Lung (tissue), 12 donors: ENCODE measurements around the gene RBM33. TPM values are rescaled to one million over a fixed set of nuclear protein-coding genes. Genes with fewer than 3 reads are reported as not detected.

Source experiments
- ATAC-seq: fragments of 200-7000 bp; cut with Tn5 transposase; one replicate; pipeline ENCODE4 v1.9.1; 2020; ENCODE audit warnings: moderate number of reproducible peaks; ENCODE audit not compliant: insufficient read depth, low FRiP score
- DNase-seq, 3 donors: peaks; one replicate each; pipeline ENCODE4 v3.0.0-alpha.2; 2013 to 2017
- H3K27ac ChIP-seq, 2 donors: one replicate each; pipeline ENCODE4 v1.5.1; 2013; ENCODE audit warnings: mild to moderate bottlenecking in 2 of 2, moderate library complexity in 2 of 2, control low read depth in 1 of 2, inconsistent platforms in 1 of 2, low read depth in 1 of 2, low read length in 1 of 2
- H3K27me3 ChIP-seq, 3 donors: one replicate each; pipeline ENCODE4 v1.5.1; 2013; ENCODE audit warnings: low read length in 2 of 3; ENCODE audit not compliant: control insufficient read depth in 3 of 3, insufficient read depth in 3 of 3
- H3K36me3 ChIP-seq, 4 donors: one replicate each; pipeline ENCODE4 v1.5.1; 2013; ENCODE audit warnings: low read length in 4 of 4, mild to moderate bottlenecking in 1 of 4, moderate library complexity in 1 of 4; ENCODE audit not compliant: control insufficient read depth in 4 of 4, insufficient read depth in 4 of 4
- H3K4me1 ChIP-seq, 5 donors: one replicate each; pipeline ENCODE4 v1.5.1; 2013; ENCODE audit warnings: low read length in 5 of 5, mild to moderate bottlenecking in 2 of 5, moderate library complexity in 1 of 5; ENCODE audit not compliant: control insufficient read depth in 5 of 5, insufficient read depth in 5 of 5
- H3K4me3 ChIP-seq: one replicate; pipeline ENCODE4 v1.5.1; 2013; ENCODE audit warnings: mild to moderate bottlenecking, control low read depth, moderate library complexity
- H3K9ac ChIP-seq, 2 donors: one replicate each; pipeline ENCODE4 v1.5.1; 2013; ENCODE audit warnings: low read length in 2 of 2, control low read depth in 1 of 2; ENCODE audit not compliant: insufficient read depth in 1 of 2
- H3K9me3 ChIP-seq, 4 donors: one replicate each; pipeline ENCODE4 v1.5.1; 2013; ENCODE audit warnings: low read length in 3 of 4, mild to moderate bottlenecking in 1 of 4, moderate library complexity in 1 of 4; ENCODE audit not compliant: control insufficient read depth in 4 of 4, insufficient read depth in 3 of 4
- CTCF ChIP-seq: IDR thresholded peaks from 2 replicates; pipeline ENCODE4 v1.5.1; 2012; ENCODE audit warnings: mild to moderate bottlenecking; ENCODE audit errors: control extremely low read depth, extremely low read depth
- WGBS, 2 donors: extraction: QIAGEN DNeasy Blood & Tissue Kit; methylation state at CpG; one replicate each; pipeline ENCODE4 v1.1.7; 2013; 5-methylcytosine and 5-hydroxymethylcytosine counted together
- polyA plus RNA-seq, 2 donors: library from polyadenylated mRNA; stranded (reverse); fragments of 200-250 nt; gene quantifications; one replicate each; pipeline ENCODE4 v1.2.1, GENCODE V29; 2013
- total RNA-seq, 2 donors: library from RNA; depleted of rRNA in 1 of 2; stranded (reverse); fragments of >200 nt in 1 of 2; gene quantifications; one replicate each; pipeline ENCODE4 v1.2.1, GENCODE V29; 2014 to 2021
- donor health status: control.
- donor health status: control.
- donor health status: Bipolar disorder and iron deficiency.
- donor health status: healthy.
- donor health status: DM: yes; HTN: yes; CAD: no.

RBM33 gene
- total and polyA plus RNA-seq, 4 donors: 15.3 to 99.6 (median 43.2) TPM

- peaks cover 0 to 5% (median 0%) of the 10 kb centered on the region in 5 donors for H3K4me1 ChIP-seq
- H3K4me3 ChIP-seq: no peak overlapping the region
- 76 to 81% methylated on average over 12 of the region's 12 CpGs for WGBS, 2 donors
- no peak overlapping the region for H3K9ac ChIP-seq
- TF ChIP-seq CTCF: no peak
- no peak for DNase-seq
- no peaks in the 10 kb centered on the region for H3K36me3 ChIP-seq
- H3K27me3 ChIP-seq: peaks cover 7 to 10% (median 8%) of the 10 kb centered on the region in 3 donors
- H3K9me3 ChIP-seq: peaks cover 0 to 13% (median 0%) of the 10 kb centered on the region in 4 donors
- ATAC-seq: no peak
- H3K27ac ChIP-seq: no peak overlapping the region
Measured at GRCh38 chr7:155819186-155819585, 174.7 kb downstream of the RBM33 start.

DNA sequence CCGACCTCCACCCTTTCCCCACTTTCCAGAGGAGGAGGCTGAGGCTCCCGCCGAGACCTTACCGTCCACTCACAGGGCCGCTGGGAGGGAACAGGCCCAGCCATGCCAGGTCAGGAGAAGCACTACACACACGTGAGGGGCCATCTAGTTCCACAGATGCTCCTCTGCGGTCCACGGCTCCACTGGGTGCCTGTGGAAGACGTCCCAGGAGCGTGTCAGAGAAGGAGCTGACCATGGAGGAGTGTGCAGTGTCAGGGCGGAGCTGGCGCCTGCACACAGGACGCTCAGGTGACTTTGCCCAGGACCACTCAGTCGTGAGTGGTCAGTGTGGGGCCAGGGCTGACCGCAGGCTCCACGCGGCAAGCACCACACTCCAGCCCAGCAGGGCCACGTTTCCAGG is 175.8 kb downstream of the RBM33 start:
- Histone ChIP-seq H3K4me1 (peaks cover 0 to 5% (median 0%) of the 10 kb centered on the region in 5 donors), H3K27ac (no peak overlapping the region), H3K36me3 (no peaks in the 10 kb centered on the region), H3K9ac (no peak overlapping the region), H3K9me3 (peaks cover 0 to 14% (median 0%) of the 10 kb centered on the region in 4 donors), H3K4me3 (no peak overlapping the region), H3K27me3 (peaks cover 0 to 7% (median 0%) of the 10 kb centered on the region in 3 donors)
- ATAC-seq (no peak), DNase-seq (no peak)
- TF ChIP-seq CTCF: no peak
- WGBS, 2 donors: 86 to 89% methylated on average over 18 of the region's 18 CpGs

GRCh38 chr7:155820788-155821187 is 176.3 kb downstream of the RBM33 start:
- no peak for DNase-seq
- no peak overlapping the region for H3K27ac ChIP-seq
- H3K27me3 ChIP-seq: peaks cover 0 to 9% (median 0%) of the 10 kb centered on the region in 3 donors
- TF ChIP-seq CTCF: no peak
- H3K9ac ChIP-seq: no peak overlapping the region
- no peak for ATAC-seq
- H3K36me3 ChIP-seq: no peaks in the 10 kb centered on the region
- peaks cover 0 to 5% (median 0%) of the 10 kb centered on the region in 5 donors for H3K4me1 ChIP-seq
- WGBS, 2 donors: 82 to 84% methylated on average over 13 of the region's 13 CpGs
- peaks cover 0 to 12% (median 0%) of the 10 kb centered on the region in 4 donors for H3K9me3 ChIP-seq
- H3K4me3 ChIP-seq: no peak overlapping the region

- DNase-seq (no peak), ATAC-seq (no peak)
- Histone ChIP-seq H3K27ac (no peak overlapping the region), H3K4me1 (peaks cover 0 to 5% (median 0%) of the 10 kb centered on the region in 5 donors), H3K27me3 (peaks cover 0 to 9% (median 0%) of the 10 kb centered on the region in 3 donors), H3K9me3 (peaks cover 0 to 9% (median 0%) of the 10 kb centered on the region in 4 donors), H3K4me3 (no peak overlapping the region), H3K9ac (no peak overlapping the region), H3K36me3 (no peaks in the 10 kb centered on the region)
- WGBS, 2 donors: 85 to 90% methylated on average over 11 of the region's 11 CpGs
- TF ChIP-seq CTCF: no peak
Measured at GRCh38 chr7:155821851-155822250, 177.4 kb downstream of the RBM33 start.
